GM12878 (cell line): ENCODE measurements around the gene LTB4R2.

Experiments
- CEBPZ ChIP-seq: fragments of 150-350 bp; IDR thresholded peaks from 2 replicates; pipeline ENCODE4 v1.6.1; 2016; ENCODE audit warnings: low read depth, low read length
- CTCF ChIP-seq, 3 experiments: IDR thresholded peaks in 2 of 3; conservative IDR thresholded peaks in 1 of 3; 2 replicates each; pipeline ENCODE4 v1.5.1; 2011; ENCODE audit warnings: low read depth in 3 of 3, low read length in 3 of 3, mild to moderate bottlenecking in 3 of 3, control low read depth in 2 of 3, moderate library complexity in 2 of 3, inconsistent platforms in 1 of 3, mixed read lengths in 1 of 3; ENCODE audit not compliant: control insufficient read depth in 2 of 3, insufficient read depth in 1 of 3; ENCODE audit errors: extremely low read depth in 1 of 3
- KAT2A ChIP-seq: conservative IDR thresholded peaks from 2 replicates; pipeline ENCODE4 v1.6.1; 2011; ENCODE audit warnings: low read depth, low read length; ENCODE audit not compliant: control insufficient read depth
- NRF1 ChIP-seq: conservative IDR thresholded peaks from 2 replicates; pipeline ENCODE4 v1.6.1; 2011; ENCODE audit warnings: mild to moderate bottlenecking, low read depth, low read length, improper control_type of control experiment
- POLR2A ChIP-seq: IDR thresholded peaks from 2 replicates; pipeline ENCODE4 v1.6.1; 2011; ENCODE audit warnings: low read depth, mild to moderate bottlenecking, low read length
- TAF1 ChIP-seq: IDR thresholded peaks from 2 replicates; pipeline ENCODE4 v1.6.1; 2011; ENCODE audit warnings: mild to moderate bottlenecking, low read depth, low read length, borderline replicate concordance
- ZBTB4 ChIP-seq: fragments of 450-650 bp; formaldehyde crosslinking; IDR thresholded peaks from 2 replicates; pipeline ENCODE4 v1.4.0; 2022; ENCODE audit warnings: mild to moderate bottlenecking, moderate library complexity

- TF ChIP-seq POLR2A: no peak
- no peak for TF ChIP-seq TAF1
- no peak for TF ChIP-seq CTCF (IDR thresholded peaks at IDR 0.05 in 2 of 3, conservative IDR thresholded peaks at IDR 0.05 in 1 of 3; ENCODE audit: control insufficient read depth in 2 of 3, extremely low read depth in 1 of 3, insufficient read depth in 1 of 3, low read depth in 3 of 3, low read length in 3 of 3)
- TF ChIP-seq CEBPZ: no peak
- TF ChIP-seq NRF1: no peak
- TF ChIP-seq ZBTB4 (CRISPR knock-in tag): no peak
- TF ChIP-seq KAT2A: no peak
Observed at GRCh38 chr14:24325041-24325530, 15.1 kb downstream of the LTB4R2 start.
